KG1 (cell line): ENCODE results near the gene UBE2O.

Experiments
- DNase-seq: peaks from one replicate; lab custom pipeline; 2025; lab: John Stamatoyannopoulos, UW

Gene UBE2O

GRCh38 chr17:76484228-76484725 is 31.3 kb upstream of the UBE2O start:
- no peak for DNase-seq

- no peak for DNase-seq
Observed at GRCh38 chr17:76481071-76481655, 28.2 kb upstream of the UBE2O start.

GRCh38 chr17:76480632-76481031 is 27.7 kb upstream of the UBE2O start:
- no peak for DNase-seq

GRCh38 chr17:76479515-76480060 is 26.6 kb upstream of the UBE2O start:
- DNase-seq: no peak

- no peak for DNase-seq
Observed at GRCh38 chr17:76478730-76479514, 26.0 kb upstream of the UBE2O start.

- no peak for DNase-seq
Observed at GRCh38 chr17:76478097-76478496, 25.1 kb upstream of the UBE2O start.

- DNase-seq: no peak
Observed at GRCh38 chr17:76477576-76477975, 24.6 kb upstream of the UBE2O start.

- no peak for DNase-seq
Observed at GRCh38 chr17:76476736-76477135, 23.8 kb upstream of the UBE2O start.

- DNase-seq: no peak
Observed at GRCh38 chr17:76475302-76475701, 22.4 kb upstream of the UBE2O start.

- DNase-seq: no peak
Observed at GRCh38 chr17:76474894-76475293, 21.9 kb upstream of the UBE2O start.

GRCh38 chr17:76474238-76474637 is 21.3 kb upstream of the UBE2O start:
- DNase-seq: no peak

GRCh38 chr17:76473541-76473985 is 20.6 kb upstream of the UBE2O start:
- no peak for DNase-seq

- no peak for DNase-seq
Observed at GRCh38 chr17:76472726-76473125, 19.8 kb upstream of the UBE2O start.

- no peak for DNase-seq
Observed at GRCh38 chr17:76472258-76472645, 19.3 kb upstream of the UBE2O start.

- no peak for DNase-seq
Observed at GRCh38 chr17:76471498-76472257, 18.7 kb upstream of the UBE2O start.

GRCh38 chr17:76469991-76470739 is 17.2 kb upstream of the UBE2O start:
- DNase-seq: no peak

GRCh38 chr17:76469076-76469990 is 16.4 kb upstream of the UBE2O start:
- DNase-seq: no peak

GRCh38 chr17:76468634-76469010 is 15.7 kb upstream of the UBE2O start:
- DNase-seq: no peak

- no peak for DNase-seq
Observed at GRCh38 chr17:76467809-76468633, 15.1 kb upstream of the UBE2O start.

- DNase-seq: no peak
Observed at GRCh38 chr17:76467366-76467765, 14.4 kb upstream of the UBE2O start, which contains the start of gene AANAT. Gene AANAT (plus strand): TSS chr17:76467603. CDS start chr17:76468747, 1,144 bp downstream.
